Measurements from ENCODE around the gene NAE1.

Gene NAE1

DNA sequence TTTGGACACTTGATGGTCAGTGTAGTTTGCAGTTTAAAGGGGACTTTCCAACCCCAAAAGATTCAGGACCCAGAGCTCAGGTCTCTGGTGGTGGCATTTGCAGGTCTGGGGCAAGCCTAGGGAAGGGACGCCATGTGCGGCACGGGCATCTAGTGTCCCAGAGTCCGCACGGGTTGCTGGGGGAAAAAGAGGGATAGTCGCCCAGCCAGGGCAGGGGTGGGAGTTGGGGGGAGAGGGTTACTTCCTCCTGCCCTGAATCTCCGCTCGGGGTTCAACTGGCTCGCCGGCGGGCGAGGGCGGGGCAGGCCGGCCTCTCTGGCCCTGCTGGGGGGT is 13.2 kb upstream of the NAE1 start:
- Histone ChIP-seq H4K20me1 (no peaks in the 10 kb centered on the region), H3K4me3 (no peak overlapping the region), H3K4me1 (peaks cover 49% of the 10 kb centered on the region), H3K9ac (no peak overlapping the region), H3K9me3 (no peaks in the 10 kb centered on the region), H3K4me2 (peak overlapping the region; percentile 82), H3K36me3 (no peaks in the 10 kb centered on the region), H3K27ac (no peak overlapping the region), H3K27me3 (peaks cover 44% of the 10 kb centered on the region)
- no peak for TF ChIP-seq Cebpa-rat (IDR thresholded peaks at IDR 0.05)

DNA sequence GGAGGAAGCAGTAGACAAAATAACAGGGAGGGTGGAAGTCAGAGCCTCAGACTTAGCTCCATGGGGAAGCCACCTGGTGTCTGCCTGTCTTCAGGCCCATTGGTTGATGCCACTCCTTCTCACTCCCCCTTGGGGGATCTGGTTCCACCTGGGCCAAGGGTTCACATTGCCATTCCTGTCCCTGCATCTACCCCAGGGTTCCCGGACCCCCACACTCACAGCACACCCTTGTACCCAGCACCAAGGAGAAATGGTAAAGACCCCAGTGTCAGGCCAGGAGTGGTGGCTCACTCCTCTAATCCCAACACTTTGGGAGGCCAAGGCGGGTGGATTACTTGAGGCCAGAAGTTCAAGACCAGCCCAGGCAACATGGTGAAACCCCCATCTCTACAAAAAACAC is 12.4 kb upstream of the NAE1 start:
- Histone ChIP-seq H3K27me3 (peaks cover 44% of the 10 kb centered on the region), H3K4me2 (no peak overlapping the region), H4K20me1 (no peaks in the 10 kb centered on the region), H3K36me3 (no peaks in the 10 kb centered on the region), H3K27ac (no peak overlapping the region), H3K4me1 (peaks cover 47% of the 10 kb centered on the region), H3K4me3 (no peak overlapping the region), H3K9ac (no peak overlapping the region), H3K9me3 (0 out of 2 replicates have a peak, but pooled peaks cover 1% of the 10 kb centered on the region)
- no peak for TF ChIP-seq Cebpa-rat (IDR thresholded peaks at IDR 0.05)

DNA sequence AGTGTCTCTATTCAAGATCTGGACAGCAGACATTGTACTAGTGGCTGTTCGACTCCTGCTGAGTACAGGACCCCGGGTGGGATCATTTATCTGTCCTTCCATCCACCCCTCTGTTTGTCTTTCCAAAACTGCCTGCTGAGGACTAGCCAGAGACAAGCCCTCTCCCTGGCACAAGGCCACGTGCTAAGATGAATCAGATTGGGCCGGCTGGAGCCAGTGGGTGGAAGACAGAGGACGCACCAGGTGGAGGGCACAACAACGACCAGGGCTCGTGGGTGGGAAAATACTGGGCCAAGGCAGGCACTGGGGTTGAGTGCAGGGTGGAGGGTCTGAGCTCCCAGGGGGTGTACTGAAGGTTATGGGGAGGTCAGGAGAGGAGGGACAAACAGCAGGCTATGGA is 12.0 kb upstream of the NAE1 start:
- H3K36me3 ChIP-seq: no peaks in the 10 kb centered on the region
- no peak overlapping the region for H3K27ac ChIP-seq
- no peak overlapping the region for H3K4me2 ChIP-seq
- H3K27me3 ChIP-seq: peaks cover 44% of the 10 kb centered on the region
- peaks cover 43% of the 10 kb centered on the region for H3K4me1 ChIP-seq
- H4K20me1 ChIP-seq: no peaks in the 10 kb centered on the region
- no peak overlapping the region for H3K4me3 ChIP-seq
- no peak for TF ChIP-seq Cebpa-rat (IDR thresholded peaks at IDR 0.05)
- H3K9me3 ChIP-seq: peaks cover 6% of the 10 kb centered on the region; the same call in 1 of the 2 replicates
- no peak overlapping the region for H3K9ac ChIP-seq

DNA sequence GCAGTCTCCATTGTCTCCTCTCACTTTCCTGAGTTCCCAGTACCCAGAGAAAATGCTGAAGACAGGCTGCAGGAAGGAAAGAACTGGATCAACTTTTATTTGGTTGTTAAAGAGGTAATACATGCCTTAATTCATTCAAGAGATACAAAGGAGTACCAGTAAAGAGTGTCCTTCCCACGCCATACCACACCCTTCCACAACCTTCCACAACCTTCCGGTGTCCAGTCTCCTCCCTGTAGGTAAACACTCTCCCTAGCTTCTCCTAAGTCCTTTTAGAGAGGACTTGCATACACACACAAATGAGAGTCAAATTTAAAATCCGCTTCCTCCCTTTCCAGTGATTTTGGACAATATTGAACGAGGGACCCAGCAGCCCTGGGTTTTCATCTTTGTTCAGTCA is 10.6 kb upstream of the NAE1 start:
- peaks cover 41% of the 10 kb centered on the region for H3K27me3 ChIP-seq
- H4K20me1 ChIP-seq: no peaks in the 10 kb centered on the region
- H3K4me1 ChIP-seq: peaks cover 29% of the 10 kb centered on the region
- no peak overlapping the region for H3K27ac ChIP-seq
- H3K9me3 ChIP-seq: peaks cover 8% of the 10 kb centered on the region; the same call in 1 of the 2 replicates
- no peak overlapping the region for H3K4me3 ChIP-seq
- peak overlapping the region; percentile 20; the same call in 1 of the 2 replicates for H3K4me2 ChIP-seq
- H3K9ac ChIP-seq: no peak overlapping the region
- H3K36me3 ChIP-seq: no peaks in the 10 kb centered on the region
- no peak for TF ChIP-seq Cebpa-rat (IDR thresholded peaks at IDR 0.05)

DNA sequence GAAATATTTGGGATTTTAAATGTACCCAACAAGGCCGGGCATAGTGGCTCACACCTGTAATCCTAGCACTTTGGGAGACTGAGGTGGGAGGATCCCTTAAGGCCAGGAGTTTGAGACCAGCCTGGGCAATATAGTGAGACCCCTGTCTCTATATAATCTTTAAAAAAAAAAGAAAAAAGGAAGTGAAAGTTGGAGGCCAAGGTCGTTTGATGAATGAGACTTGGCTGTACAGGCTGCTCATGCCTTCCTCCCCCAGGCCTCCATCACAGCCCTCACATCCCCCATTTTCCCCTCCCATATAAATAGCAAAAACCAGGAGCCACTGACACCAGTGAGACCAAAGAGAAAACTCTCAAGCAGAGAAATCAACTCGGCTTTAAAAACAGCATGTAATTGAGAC is 10.1 kb upstream of the NAE1 start:
- peaks cover 36% of the 10 kb centered on the region for H3K27me3 ChIP-seq
- H3K4me3 ChIP-seq: no peak overlapping the region
- H3K9me3 ChIP-seq: peaks cover 8% of the 10 kb centered on the region; the same call in 1 of the 2 replicates
- no peak for TF ChIP-seq Cebpa-rat (IDR thresholded peaks at IDR 0.05)
- no peak overlapping the region for H3K27ac ChIP-seq
- no peaks in the 10 kb centered on the region for H3K36me3 ChIP-seq
- peaks cover 24% of the 10 kb centered on the region for H3K4me1 ChIP-seq
- H4K20me1 ChIP-seq: no peaks in the 10 kb centered on the region
- no peak overlapping the region for H3K9ac ChIP-seq
- H3K4me2 ChIP-seq: peak overlapping the region; percentile 20; the same call in 1 of the 2 replicates

DNA sequence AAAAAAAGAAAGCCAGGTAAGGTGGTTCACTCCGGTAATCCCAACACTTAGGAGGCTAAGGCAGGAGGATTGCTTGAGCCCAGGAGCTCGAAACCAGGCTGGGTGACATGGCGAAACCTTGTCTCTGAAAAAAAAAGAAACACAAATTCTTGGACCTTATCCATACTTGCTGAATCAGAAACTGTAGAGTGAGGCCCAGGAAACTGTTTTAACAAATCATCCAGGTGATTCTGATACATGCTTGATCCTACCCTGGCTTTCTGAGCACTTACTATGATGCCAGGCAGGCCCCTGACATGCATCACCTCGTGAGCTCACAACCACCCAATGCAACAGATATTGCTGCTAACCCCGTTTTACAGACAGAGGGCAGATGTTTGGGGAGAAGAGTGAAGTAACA is 4.0 kb upstream of the NAE1 start:
- H3K4me3 ChIP-seq: no peak overlapping the region
- peaks cover 8% of the 10 kb centered on the region; the same call in 1 of the 2 replicates for H3K9me3 ChIP-seq
- H3K36me3 ChIP-seq: no peaks in the 10 kb centered on the region
- no peak for TF ChIP-seq Cebpa-rat (IDR thresholded peaks at IDR 0.05)
- H4K20me1 ChIP-seq: 0 out of 2 replicates have a peak, but pooled peaks cover 1% of the 10 kb centered on the region
- no peak overlapping the region for H3K9ac ChIP-seq
- H3K4me1 ChIP-seq: peaks cover 3% of the 10 kb centered on the region
- H3K4me2 ChIP-seq: no peak overlapping the region
- H3K27ac ChIP-seq: no peak overlapping the region
- no peaks in the 10 kb centered on the region for H3K27me3 ChIP-seq

DNA sequence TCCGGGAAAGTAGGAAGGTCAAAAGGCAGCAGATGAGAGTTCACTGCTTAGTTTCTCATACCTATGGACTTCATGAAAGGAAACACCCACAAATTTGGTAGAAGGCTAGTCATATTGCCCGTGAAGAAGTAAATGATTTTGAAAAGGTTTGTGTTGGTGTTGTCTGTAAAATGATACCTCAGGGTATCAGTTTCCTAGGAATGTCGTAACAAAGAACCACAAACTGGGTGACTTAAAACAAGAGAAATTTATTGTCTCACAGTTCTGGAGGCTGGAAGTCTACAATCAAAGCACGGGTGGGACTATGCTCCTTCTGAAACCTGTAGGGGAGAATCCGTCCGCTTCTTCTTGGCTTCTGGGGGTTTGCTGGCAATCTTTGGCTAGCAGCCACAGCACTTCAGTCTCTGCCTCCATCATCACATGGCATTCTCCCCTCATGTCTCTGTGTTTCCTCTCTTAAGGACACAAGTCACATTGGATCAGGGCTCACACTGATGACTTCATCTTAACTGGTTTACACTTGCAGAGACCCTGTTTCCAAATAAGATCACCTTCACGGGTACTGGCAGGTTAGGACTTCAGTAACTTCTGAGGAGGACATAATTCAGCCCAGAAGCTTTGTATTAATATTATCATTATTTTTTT is 2.0 kb upstream of the NAE1 start:
- H3K4me1 ChIP-seq: peaks cover 22% of the 10 kb centered on the region
- peaks cover 2% of the 10 kb centered on the region; the same call in 1 of the 2 replicates for H3K9me3 ChIP-seq
- H4K20me1 ChIP-seq: peaks cover 21% of the 10 kb centered on the region
- no peak for TF ChIP-seq Cebpa-rat (IDR thresholded peaks at IDR 0.05)
- H3K4me3 ChIP-seq: no peak overlapping the region
- H3K36me3 ChIP-seq: peaks cover 11% of the 10 kb centered on the region
- H3K27ac ChIP-seq: no peak overlapping the region
- no peak overlapping the region for H3K9ac ChIP-seq
- no peaks in the 10 kb centered on the region for H3K27me3 ChIP-seq
- H3K4me2 ChIP-seq: no peak overlapping the region

DNA sequence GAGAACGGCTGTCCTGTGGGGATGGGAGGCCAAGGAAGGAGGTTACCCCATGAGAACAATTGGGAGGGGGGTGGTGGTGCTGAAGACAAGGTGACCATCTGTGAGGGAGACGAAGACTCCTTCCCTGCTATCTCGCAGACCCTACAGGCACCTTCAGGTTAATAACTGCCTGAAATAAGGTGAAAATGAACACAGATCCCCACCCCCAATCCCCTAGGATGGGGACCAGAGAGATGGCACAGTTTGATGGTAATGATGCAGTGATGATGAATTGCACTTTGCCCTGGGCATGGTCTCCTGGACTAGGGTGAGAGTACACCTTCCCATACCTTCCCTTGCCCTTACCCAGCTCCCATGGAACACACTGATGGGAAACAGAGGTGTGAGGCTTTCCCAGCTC is 1.4 kb upstream of the NAE1 start:
- no peak overlapping the region for H3K4me2 ChIP-seq
- H3K4me1 ChIP-seq: peaks cover 24% of the 10 kb centered on the region
- TF ChIP-seq Cebpa-rat (IDR thresholded peaks at IDR 0.05): no peak
- H3K27ac ChIP-seq: no peak overlapping the region
- H3K4me3 ChIP-seq: no peak overlapping the region
- peaks cover 17% of the 10 kb centered on the region for H3K36me3 ChIP-seq
- H3K27me3 ChIP-seq: no peaks in the 10 kb centered on the region
- H4K20me1 ChIP-seq: peaks cover 27% of the 10 kb centered on the region
- no peak overlapping the region for H3K9ac ChIP-seq
- H3K9me3 ChIP-seq: no peaks in the 10 kb centered on the region

DNA sequence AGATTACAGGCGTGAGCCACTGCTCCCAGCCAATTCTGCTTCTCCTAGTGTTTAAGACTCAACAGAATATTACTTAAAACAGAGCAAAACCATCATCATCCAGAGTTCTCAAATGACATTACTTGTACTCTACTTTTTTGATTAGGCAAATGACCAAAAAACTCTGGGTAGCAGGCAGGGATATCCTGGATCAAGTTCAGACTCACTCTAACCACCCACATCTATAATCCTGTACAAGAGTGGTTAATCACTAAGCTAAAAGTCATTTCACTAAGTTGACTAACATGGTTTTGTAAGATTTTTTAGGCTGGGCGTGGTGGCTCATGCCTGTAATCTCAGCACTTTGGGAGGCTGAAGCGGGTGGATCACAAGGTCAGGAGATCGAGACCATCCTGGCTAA is 6.8 kb downstream of the NAE1 start:
- Histone ChIP-seq H3K27me3 (no peaks in the 10 kb centered on the region), H4K20me1 (peaks cover 75% of the 10 kb centered on the region), H3K9me3 (no peaks in the 10 kb centered on the region), H3K4me2 (no peak overlapping the region), H3K9ac (no peak overlapping the region), H3K4me3 (no peak overlapping the region), H3K4me1 (peaks cover 14% of the 10 kb centered on the region), H3K27ac (no peak overlapping the region), H3K36me3 (peaks cover 98% of the 10 kb centered on the region)
- no peak for TF ChIP-seq Cebpa-rat (IDR thresholded peaks at IDR 0.05)

DNA sequence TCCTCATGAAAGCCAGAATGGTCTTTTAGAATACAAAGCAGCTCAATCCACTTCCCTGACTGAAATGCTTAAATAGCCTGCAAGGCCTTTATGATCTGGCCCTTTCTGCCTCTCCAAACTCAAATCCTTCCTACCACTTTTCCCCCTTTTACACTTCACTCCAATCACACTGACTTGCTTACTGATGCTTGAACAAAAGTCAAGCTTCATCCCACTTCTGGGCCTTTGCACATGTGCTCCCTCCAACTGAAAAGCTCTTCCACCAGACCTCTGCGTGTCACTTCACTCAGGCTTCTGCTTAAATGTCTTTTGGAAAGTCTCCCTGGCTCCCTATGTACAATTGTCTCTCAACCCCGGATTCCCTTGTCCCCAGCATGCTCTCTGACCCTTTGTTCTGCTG is 16.0 kb downstream of the NAE1 start:
- no peaks in the 10 kb centered on the region for H3K4me1 ChIP-seq
- no peaks in the 10 kb centered on the region for H3K9me3 ChIP-seq
- H3K27ac ChIP-seq: no peak overlapping the region
- no peaks in the 10 kb centered on the region for H3K27me3 ChIP-seq
- H4K20me1 ChIP-seq: no peaks in the 10 kb centered on the region
- no peak overlapping the region for H3K4me2 ChIP-seq
- H3K4me3 ChIP-seq: no peak overlapping the region
- peaks cover 100% of the 10 kb centered on the region for H3K36me3 ChIP-seq
- H3K9ac ChIP-seq: no peak overlapping the region
- no peak for TF ChIP-seq Cebpa-rat (IDR thresholded peaks at IDR 0.05)

DNA sequence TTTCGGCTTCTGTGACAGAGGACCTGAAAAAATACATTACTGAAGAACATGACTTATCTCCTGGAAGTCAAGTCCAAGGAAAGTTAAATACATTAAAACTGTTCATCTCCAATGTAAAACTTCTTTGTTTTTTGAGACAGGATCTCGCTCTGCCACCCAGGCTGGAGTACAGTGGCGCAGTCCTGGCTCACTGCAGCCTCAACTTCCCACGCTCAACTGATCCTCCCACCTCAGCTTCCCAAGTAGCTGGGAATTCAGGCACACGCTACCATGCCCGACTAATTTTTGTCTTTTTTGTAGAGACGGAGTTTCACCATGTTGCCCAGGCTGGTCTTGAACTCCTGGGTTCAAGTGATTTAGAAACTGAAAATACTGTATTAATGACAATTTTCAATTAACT is 19.7 kb downstream of the NAE1 start:
- Histone ChIP-seq H4K20me1 (no peaks in the 10 kb centered on the region), H3K27me3 (no peaks in the 10 kb centered on the region), H3K4me3 (no peak overlapping the region), H3K4me1 (no peaks in the 10 kb centered on the region), H3K9me3 (no peaks in the 10 kb centered on the region), H3K4me2 (no peak overlapping the region), H3K36me3 (peaks cover 99% of the 10 kb centered on the region), H3K9ac (no peak overlapping the region), H3K27ac (no peak overlapping the region)
- no peak for TF ChIP-seq Cebpa-rat (IDR thresholded peaks at IDR 0.05)
